Measurements from ENCODE around the gene ASPG.

ASPG gene

GRCh38 chr14:104159990-104160389 lies 74.5 kb downstream of the ASPG start:
- Mint-ChIP-seq H3K4me1 (ENCODE audit: low read depth) (no peaks in the 10 kb centered on the region), H3K4me3 (no peak overlapping the region)
- intact Hi-C loops (cut with micrococcal nuclease): no loop called here

GRCh38 chr14:104161602-104162367 lies 76.3 kb downstream of the ASPG start:
- no peak overlapping the region for H3K4me3 Mint-ChIP-seq
- H3K9me3 Mint-ChIP-seq: no peaks in the 10 kb centered on the region
- no peaks in the 10 kb centered on the region for H3K4me1 Mint-ChIP-seq (ENCODE audit: low read depth)
- intact Hi-C loops (cut with micrococcal nuclease): no loop called here
- no peak overlapping the region for H3K27ac Mint-ChIP-seq
- H3K27me3 Mint-ChIP-seq: no peaks in the 10 kb centered on the region
- H3K36me3 Mint-ChIP-seq (ENCODE audit: low read depth): no peaks in the 10 kb centered on the region

More at GRCh38 chr14:104159990-104160389, 74.5 kb downstream of the ASPG start:
- H3K27ac Mint-ChIP-seq: no peak overlapping the region
- no peaks in the 10 kb centered on the region for H3K27me3 Mint-ChIP-seq
- no peaks in the 10 kb centered on the region for H3K36me3 Mint-ChIP-seq (ENCODE audit: low read depth)
- H3K9me3 Mint-ChIP-seq: no peaks in the 10 kb centered on the region

DNA sequence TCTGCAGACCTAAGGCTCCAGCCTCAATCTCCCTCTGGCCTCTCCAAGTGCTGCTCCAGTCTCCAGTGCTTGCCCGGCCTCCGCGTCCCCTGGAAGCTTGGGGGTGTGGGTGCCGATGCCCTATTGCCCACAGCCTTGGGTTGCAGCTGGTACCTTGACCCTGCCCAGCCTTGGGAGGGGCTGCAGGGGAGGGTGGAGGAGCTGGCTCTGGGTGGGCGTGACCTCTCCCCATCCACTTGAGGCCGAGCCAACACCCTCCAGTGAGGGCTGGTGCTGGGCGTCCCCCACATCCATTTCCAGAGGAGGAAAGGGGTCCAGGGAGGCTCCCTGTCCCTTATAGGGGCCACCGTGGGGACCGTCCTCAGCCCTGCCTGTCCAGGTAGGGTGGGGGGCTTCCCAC lies 77.0 kb downstream of the ASPG start:
- Mint-ChIP-seq H3K27me3 (no peaks in the 10 kb centered on the region), H3K36me3 (ENCODE audit: low read depth) (no peaks in the 10 kb centered on the region), H3K4me1 (ENCODE audit: low read depth) (no peaks in the 10 kb centered on the region), H3K27ac (no peak overlapping the region), H3K4me3 (no peak overlapping the region), H3K9me3 (no peaks in the 10 kb centered on the region)
- intact Hi-C loops (cut with micrococcal nuclease): no loop called here

- no peaks in the 10 kb centered on the region for H3K27me3 Mint-ChIP-seq
- H3K4me1 Mint-ChIP-seq (ENCODE audit: low read depth): no peaks in the 10 kb centered on the region
- intact Hi-C loops (cut with micrococcal nuclease): no loop called here
- H3K36me3 Mint-ChIP-seq (ENCODE audit: low read depth): no peaks in the 10 kb centered on the region
- no peak overlapping the region for H3K4me3 Mint-ChIP-seq
- no peak overlapping the region for H3K27ac Mint-ChIP-seq
- H3K9me3 Mint-ChIP-seq: no peaks in the 10 kb centered on the region
Measured at GRCh38 chr14:104163541-104163940, 78.0 kb downstream of the ASPG start.

DNA sequence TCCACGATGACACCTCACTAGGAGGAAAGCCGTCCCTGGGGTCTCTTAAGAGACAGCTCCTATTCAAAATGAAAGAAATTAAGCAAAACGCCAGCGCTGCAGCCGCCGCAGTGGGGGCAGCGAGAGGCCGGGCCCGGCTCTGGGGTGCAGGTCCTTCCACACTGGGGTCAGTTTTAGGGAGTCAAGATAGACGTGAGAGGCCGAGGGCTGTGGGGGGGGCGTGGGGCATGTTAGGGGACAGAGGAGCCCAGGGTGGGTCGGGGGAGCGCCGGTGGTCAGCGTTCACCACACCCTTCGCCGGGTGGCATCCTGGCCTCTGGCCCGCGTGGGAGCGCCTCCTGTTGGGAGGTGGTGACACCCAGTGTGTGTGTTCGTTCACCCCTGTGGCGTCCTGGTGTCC lies 78.5 kb downstream of the ASPG start:
- Mint-ChIP-seq H3K4me1 (ENCODE audit: low read depth) (no peaks in the 10 kb centered on the region), H3K27ac (no peak overlapping the region), H3K27me3 (no peaks in the 10 kb centered on the region), H3K9me3 (no peaks in the 10 kb centered on the region), H3K4me3 (no peak overlapping the region), H3K36me3 (ENCODE audit: low read depth) (no peaks in the 10 kb centered on the region)
- intact Hi-C loops (cut with micrococcal nuclease): no loop called here

GRCh38 chr14:104164512-104164911 lies 79.0 kb downstream of the ASPG start:
- intact Hi-C loops (cut with micrococcal nuclease): no loop called here
- Mint-ChIP-seq H3K27ac (no peak overlapping the region), H3K9me3 (no peaks in the 10 kb centered on the region), H3K4me3 (no peak overlapping the region), H3K27me3 (no peaks in the 10 kb centered on the region), H3K4me1 (ENCODE audit: low read depth) (no peaks in the 10 kb centered on the region), H3K36me3 (ENCODE audit: low read depth) (no peaks in the 10 kb centered on the region)
